Measurements from ENCODE around the gene ELOF1.
"Not testable (repeated sequence)": the region's sequence is repeated elsewhere in the genome, so short reads cannot be mapped to it uniquely, and the experiment has no call there.

ELOF1 gene

GRCh38 chr19:11558881-11559828 is at the start of gene ELOF1:
Gene ELOF1, minus strand, starts transcription at chr19:11559230. Its CDS starts 4,883 bp downstream, at chr19:11554347.
- peak; percentile 99 for DNase-seq (ENCODE audit: low read depth, low spot score)

GRCh38 chr19:11606484-11606883 is 47.5 kb upstream of the ELOF1 start:
- DNase-seq (ENCODE audit: low read depth, low spot score) = no peak

GRCh38 chr19:11599704-11600103 is 40.7 kb upstream of the ELOF1 start:
- DNase-seq (ENCODE audit: low read depth, low spot score) = not testable (repeated sequence)

GRCh38 chr19:11598746-11599145 is 39.7 kb upstream of the ELOF1 start:
- no peak for DNase-seq (ENCODE audit: low read depth, low spot score)

- DNase-seq (ENCODE audit: low read depth, low spot score) = no peak
Observed at GRCh38 chr19:11598103-11598483, 39.1 kb upstream of the ELOF1 start.

GRCh38 chr19:11597202-11598102 is 38.4 kb upstream of the ELOF1 start, which contains the start of gene ZNF627:
Gene ZNF627, plus strand, starts transcription at chr19:11597483. Its CDS starts 145 bp downstream, at chr19:11597628.
- DNase-seq (ENCODE audit: low read depth, low spot score) = peak; percentile 99

- DNase-seq (ENCODE audit: low read depth, low spot score) = no peak
Observed at GRCh38 chr19:11596156-11596555, 37.1 kb upstream of the ELOF1 start.

GRCh38 chr19:11594084-11594483 is 35.1 kb upstream of the ELOF1 start:
- DNase-seq (ENCODE audit: low read depth, low spot score) = no peak

GRCh38 chr19:11587975-11588631 is 29.1 kb upstream of the ELOF1 start:
- DNase-seq (ENCODE audit: low read depth, low spot score) = no peak

GRCh38 chr19:11587302-11587974 is 28.4 kb upstream of the ELOF1 start:
- peak; percentile 79 for DNase-seq (ENCODE audit: low read depth, low spot score)

GRCh38 chr19:11586331-11586730 is 27.3 kb upstream of the ELOF1 start:
- no peak for DNase-seq (ENCODE audit: low read depth, low spot score)

- no peak for DNase-seq (ENCODE audit: low read depth, low spot score)
Observed at GRCh38 chr19:11581740-11582139, 22.7 kb upstream of the ELOF1 start.

- no peak for DNase-seq (ENCODE audit: low read depth, low spot score)
Observed at GRCh38 chr19:11580116-11580515, 21.1 kb upstream of the ELOF1 start.

GRCh38 chr19:11578258-11579142 is 19.5 kb upstream of the ELOF1 start:
- DNase-seq (ENCODE audit: low read depth, low spot score) = no peak

GRCh38 chr19:11577451-11578257 is 18.6 kb upstream of the ELOF1 start, which contains the start of gene ACP5:
Gene ACP5, minus strand, starts transcription at chr19:11577645. Its CDS starts 328 bp downstream, at chr19:11577317.
- DNase-seq (ENCODE audit: low read depth, low spot score) = no peak

- DNase-seq (ENCODE audit: low read depth, low spot score) = no peak
Observed at GRCh38 chr19:11576227-11576626, 17.2 kb upstream of the ELOF1 start.

- no peak for DNase-seq (ENCODE audit: low read depth, low spot score)
Observed at GRCh38 chr19:11574689-11575088, 15.7 kb upstream of the ELOF1 start.

GRCh38 chr19:11573763-11574162 is 14.7 kb upstream of the ELOF1 start:
- DNase-seq (ENCODE audit: low read depth, low spot score) = not testable (repeated sequence)

GRCh38 chr19:11573354-11573753 is 14.3 kb upstream of the ELOF1 start:
- not testable (repeated sequence) for DNase-seq (ENCODE audit: low read depth, low spot score)

Measured in astrocyte of the hippocampus (primary cell).